NCI-H2227 treated with DMSO at 0.1 percent for 48 hours (cell line): Measurements from ENCODE around the gene BABAM1.

Experiments used
- DNase-seq: peaks from one replicate; lab custom pipeline; 2025; lab: John Stamatoyannopoulos, UW

The BABAM1 gene

DNA sequence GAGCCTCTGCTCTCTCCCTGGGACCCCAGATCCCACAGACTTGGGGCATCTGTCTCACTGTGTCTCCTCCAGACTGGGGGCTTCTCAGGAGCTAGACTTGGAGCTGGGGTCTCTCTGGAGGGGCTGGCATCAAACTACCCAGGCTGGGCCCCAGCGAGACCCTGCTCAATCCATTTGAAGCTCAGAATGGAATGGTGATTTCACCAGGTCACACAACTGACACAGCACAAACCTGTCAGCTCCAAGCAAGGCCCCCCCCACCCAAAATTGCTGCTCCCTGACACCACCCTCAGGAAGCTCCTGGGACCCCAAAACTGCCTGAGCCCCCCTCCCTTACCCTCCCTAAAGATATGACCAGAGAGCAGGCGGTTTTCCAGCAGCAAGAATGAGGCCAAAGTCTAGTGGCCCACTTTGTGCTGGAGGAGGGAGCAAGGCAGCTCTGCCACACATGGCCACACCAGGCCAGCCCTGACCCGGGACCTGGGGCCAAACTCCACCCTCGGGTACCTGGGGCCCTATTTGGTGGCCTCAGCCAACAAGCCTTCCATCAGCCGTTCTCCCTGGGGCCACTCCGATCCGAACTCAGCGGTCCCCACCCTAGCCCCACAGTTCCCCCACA is 23.9 kb upstream of the BABAM1 start:
- no peak for DNase-seq

DNA sequence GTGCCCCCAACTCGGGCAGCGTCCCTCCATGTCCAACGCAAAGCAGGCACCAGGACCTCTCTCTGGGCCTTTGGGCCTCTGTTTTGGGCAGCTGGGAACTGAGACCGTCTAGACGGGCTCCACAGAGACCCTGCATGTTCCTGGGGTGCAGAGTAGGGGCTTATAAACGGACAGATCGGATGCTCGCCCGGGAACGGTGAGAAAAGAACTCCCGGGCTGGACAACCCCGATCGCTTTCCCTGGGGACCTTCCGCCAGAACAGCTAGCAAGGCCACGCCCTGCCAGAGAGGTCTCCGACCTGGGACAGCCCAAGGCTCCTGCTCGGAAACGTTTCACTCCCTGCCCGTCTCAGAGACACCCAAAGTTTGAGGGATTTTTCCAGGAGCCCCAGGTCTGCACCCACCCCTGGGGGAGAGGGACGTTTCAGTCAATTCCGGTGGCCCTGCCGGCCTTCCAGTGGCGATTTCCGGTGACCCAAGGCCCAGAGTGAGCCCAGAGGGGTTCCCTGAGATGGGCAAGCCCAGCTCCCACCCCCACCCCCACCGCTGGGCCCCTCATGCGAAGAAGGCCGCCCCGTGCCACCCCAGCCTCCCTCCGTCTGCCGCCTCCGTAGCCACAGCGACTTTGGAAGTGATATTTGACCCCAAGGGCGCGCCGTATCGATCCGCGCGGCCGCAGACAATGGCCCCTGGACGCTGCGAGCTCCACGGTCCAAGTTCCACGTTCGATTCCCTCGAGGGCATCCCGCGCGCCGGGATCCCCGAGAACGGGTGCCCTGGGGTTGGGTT is 23.2 kb upstream of the BABAM1 start:
- DNase-seq = no peak

DNA sequence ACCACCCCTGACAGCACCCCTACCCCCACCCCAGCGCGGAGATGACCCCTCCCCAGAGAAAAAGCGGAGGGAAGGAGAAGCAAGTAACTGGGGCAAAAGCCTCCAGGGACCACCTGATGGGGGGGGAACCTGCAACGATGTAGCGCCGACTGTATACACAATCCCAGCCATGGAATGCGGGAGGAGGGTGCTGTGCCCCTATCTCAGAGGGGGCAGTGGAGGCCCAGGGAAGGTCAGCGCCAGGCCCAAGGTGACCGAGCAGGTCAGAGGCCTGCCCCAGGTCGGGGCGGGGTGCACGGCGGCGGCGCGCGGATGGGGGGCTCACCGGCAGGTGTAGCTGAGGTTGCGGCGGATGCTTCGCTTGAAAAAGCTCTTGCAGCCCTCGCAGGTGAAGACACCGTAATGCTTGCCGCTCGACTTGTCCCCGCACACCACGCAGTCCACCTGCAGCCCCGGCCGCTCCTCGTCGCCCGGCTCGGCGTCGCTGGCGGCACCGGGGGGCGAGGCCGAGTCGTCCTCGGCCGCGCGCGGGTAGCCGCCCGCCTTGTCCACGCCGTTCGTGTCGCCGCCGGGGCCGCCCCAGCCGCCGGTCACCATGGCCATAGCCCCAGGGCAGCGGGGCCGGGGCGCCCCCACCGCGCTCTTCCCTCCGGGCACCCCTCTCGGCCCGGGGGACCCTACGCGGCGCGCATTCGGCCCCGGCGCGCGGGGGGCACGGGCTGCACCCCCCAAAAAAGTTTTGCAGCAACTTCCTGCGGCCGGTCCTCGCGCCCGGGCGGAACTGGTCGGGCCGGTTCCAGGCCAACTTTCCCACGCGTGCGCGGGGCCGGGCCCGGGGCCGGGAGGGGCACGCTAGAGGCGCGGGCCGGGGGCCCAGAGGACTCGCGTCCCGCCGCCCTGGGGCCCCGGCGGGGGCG is 22.4 kb upstream of the BABAM1 start:
- DNase-seq = no peak

- DNase-seq = no peak
These were observed 21.7 kb upstream of the BABAM1 start, which contains the start of gene NR2F6 for GRCh38 chr19:17245535-17245984. TSS of gene NR2F6 (minus strand) at chr19:17245919. CDS start at chr19:17245220, 699 bp downstream.

DNA sequence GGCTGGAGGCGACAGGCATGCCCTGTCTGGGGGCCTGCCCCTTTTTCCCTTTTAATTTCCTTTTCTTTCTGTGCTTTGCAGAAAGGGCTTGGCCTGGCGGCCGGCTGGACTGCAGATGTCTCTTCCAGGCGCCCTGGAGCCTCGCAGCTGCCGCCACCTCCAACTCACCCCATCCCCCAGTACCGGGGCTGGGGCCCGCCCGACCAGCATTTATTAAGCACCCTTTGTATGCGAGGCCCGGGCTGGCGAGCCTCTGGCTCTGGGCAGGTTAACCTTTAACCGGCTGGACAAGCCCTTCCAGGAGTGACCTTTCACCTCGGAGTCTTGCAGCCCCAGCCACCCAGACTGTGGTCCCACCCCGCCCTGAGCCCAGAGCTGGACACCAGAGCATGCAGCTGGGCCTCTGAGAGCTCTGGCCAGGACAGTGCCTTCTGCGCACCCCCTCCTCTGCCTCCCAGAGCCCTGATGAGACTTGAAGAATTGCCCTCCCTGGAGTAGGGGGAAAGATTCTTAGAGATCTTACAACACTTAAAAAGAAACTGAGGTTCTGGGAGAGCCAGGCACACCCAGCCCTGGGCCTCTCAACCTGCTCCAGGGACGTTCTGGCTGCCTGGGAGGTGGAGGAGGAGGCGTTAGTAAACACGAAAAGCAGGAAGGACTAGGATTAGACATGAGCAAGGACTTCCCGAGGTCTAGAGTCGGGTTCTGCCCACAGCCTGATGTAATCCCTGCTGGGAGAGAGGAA is 20.4 kb upstream of the BABAM1 start:
- no peak for DNase-seq

- DNase-seq = no peak
These were observed 19.0 kb upstream of the BABAM1 start for GRCh38 chr19:17248011-17248776.

DNA sequence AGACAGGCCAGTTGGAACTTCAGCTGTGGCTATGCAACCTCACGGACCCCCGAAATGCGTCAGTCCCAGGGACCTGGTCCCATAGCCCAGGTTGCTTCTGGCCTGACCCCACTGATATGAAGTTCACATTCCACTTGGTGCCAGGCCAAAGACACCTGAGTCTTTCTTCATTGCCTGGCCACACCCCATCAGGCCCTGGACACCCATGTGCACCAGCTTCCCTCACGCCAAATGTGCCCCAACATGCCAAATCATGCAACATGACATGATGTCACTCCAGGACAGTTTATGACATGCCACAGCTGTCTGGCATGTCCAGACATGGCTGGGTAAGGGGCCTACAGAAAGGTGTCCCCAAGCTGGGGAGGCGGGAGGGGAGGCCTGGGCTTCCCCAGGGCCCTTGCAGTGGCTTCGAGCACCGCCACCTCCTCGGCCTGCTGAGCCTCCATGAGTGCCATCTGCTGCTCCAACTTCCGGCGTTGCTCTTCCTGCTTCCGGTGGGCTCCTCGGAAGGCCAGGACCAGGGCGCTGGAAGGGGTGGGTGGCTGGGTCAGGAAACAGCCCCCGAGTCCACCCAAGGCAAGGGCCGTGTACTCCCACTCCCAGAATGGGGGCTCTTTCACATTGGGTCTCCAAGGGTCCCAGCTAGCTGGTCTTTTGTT is 17.2 kb upstream of the BABAM1 start:
- no peak for DNase-seq

GRCh38 chr19:17254636-17255035 is 12.6 kb upstream of the BABAM1 start:
- DNase-seq = no peak

DNA sequence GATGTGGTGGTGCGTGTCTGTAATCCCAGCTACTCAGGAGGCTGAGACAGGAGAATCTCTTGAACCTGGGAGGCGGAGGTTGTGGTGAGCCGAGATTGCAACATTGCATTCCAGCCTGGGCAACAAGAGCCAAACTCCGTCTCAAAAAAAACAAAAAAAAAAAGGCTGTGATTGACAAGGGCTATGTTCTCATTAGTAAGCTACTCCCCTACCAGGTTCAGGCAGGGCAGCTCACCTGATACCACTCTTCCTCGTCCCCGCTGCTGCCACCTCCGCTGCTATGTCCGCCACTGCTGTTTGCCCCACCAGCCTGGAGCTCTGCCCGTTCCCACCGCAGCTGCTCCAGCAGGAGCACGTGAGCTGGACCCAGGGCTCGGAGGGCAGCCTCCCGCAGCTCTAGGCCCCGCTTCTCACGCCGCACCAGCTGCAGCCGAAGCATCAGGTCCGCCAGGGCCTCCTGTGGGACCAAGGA is 12.1 kb upstream of the BABAM1 start:
- peak; percentile 30 for DNase-seq

- no peak for DNase-seq
These were observed 11.1 kb upstream of the BABAM1 start for GRCh38 chr19:17256130-17256529.

DNA sequence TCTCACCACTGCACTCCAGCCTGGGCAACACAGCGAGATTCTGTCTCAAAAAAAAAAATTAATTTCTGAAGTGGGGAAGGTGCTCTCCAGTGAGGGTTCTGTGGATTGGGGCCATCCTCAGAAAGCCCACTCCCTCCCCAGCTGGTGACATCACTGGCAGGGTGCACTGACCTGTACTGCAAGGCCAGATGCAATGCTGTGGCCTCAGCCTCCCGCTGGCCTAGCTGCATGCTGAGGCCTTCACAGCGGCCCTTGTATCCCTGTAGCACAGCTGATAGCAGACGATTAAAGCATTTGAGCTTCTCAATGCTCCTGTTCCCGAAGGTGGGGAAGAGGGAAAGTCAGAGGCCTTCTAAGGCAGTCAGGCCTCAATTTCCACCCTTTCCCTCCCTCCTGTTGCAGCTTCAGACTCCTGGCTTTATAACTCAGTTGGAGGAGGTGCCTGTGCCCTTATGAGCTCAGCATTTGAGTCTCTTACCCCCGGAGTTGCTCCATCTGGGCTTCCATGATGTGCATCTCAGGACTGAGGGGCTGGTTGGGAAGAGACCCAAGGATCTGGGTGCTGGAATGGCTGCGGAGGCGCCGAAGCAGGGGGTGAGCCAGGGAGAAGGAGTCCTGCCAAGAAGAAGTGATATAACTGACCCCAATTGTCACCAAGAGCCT is 8.0 kb upstream of the BABAM1 start:
- no peak for DNase-seq

GRCh38 chr19:17259934-17260333 is 7.3 kb upstream of the BABAM1 start:
- no peak for DNase-seq

DNA sequence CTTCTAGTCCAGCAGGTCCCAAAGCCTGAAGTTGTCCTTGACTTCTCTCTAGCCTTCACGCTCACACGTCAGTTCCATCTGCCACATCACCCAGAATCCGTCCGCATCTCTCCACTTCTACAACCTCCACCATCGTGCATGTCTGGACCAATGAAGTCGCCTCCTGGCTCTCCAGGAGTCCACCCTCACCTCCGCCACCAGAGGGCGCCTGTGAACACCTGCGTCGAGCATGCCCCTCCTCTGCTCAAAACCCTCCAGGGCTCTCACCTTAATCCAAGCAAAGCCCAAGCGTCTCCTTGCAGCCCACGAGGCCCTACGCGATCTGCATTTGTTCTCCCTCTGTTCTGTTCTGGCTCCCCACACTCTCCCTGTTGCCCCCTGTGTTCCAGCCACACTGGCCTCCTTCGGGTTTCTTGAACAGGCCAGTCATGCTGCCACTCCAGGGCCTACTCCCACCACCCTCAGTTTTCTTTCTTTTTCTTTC is 6.4 kb upstream of the BABAM1 start:
- DNase-seq = no peak

DNA sequence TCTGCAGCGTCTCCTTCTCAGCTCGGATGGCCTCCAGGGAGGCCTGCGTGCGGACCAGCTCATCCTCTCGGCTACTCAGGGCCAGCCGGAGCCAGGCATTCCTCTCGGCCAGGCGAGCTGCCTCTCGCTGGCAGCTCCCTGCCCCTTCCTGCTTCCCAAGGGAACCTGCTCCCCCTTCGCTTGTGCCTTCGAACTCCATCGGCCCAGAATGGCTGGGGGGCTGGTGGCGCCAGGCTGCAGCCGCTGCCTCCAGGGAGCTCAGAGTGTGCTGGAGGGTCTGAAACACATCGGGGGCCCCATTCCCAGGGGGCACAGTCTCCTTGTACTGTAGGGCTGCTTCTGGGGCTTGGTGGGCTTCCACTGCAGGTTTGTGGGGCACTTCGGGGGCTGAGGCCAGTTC is 4.7 kb upstream of the BABAM1 start:
- DNase-seq = no peak

GRCh38 chr19:17263712-17264640 is 3.3 kb upstream of the BABAM1 start:
- no peak for DNase-seq

DNA sequence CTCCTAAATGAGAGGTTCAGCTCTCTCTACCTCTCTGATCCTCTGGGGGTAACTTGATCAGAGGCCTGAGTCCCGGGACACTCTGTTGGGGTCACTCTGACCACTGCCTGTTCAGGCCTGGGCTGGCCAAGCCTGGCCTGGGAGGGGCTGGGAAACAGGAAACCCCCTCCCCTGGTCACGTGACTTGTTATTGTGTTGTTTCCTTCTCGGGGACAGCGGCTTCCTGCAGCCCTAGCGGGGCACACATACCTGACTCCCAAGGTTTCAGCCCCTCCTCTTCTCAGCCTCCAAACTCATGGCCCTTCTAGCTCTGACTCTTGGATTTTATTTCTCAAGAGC is 2.6 kb upstream of the BABAM1 start, which contains the start of gene USHBP1:
TSS of gene USHBP1 (minus strand) at position 105 of the 339 bp plus-strand sequence. CDS start 446 bp downstream, outside the sequence.
- DNase-seq = no peak

DNA sequence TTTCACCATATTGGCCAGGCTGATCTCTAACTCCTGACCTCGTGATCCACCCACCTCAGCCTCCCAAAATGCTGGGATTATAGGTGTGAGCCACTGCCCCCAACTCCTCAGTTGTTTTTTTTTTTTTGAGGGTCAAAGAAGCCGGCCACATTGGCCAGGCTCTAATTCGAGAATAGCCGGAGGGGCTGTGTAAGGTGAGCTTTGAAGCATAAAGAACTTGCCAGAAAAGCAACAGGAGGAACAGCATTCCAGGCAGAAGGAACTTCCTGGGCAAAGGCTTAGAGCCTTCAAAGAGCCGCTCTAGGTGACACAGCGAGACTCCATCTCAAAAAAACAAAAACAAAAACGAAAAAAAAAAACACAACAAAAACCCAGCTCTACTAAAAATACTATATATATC is 1.2 kb upstream of the BABAM1 start:
- no peak for DNase-seq

DNA sequence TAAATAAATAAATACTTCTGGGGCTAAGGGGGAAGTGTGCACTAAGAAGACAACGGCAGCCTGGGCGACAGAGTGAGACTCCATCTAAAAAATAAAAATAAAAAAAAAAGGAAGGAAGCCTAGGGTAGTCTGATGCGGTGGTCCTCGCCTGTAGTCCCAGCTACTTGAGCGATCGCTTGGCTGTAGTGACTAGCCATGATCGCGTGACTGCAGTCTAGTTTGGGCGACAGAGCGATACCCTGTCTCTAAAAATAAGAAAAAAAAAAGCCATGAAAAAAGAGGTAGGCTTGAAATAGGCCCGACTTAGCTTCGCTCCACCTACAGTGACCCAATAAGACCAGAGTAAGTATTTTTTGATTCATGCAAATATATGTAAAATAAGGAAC is 661 bp upstream of the BABAM1 start:
- no peak for DNase-seq

GRCh38 chr19:17268754-17269153 is 1.5 kb downstream of the BABAM1 start:
- DNase-seq = no peak
